Natural killer cell (primary cell): ENCODE data around the gene ADO. TPM values are rescaled to one million over a fixed set of nuclear protein-coding genes. Genes with fewer than 3 reads are reported as not detected.

Experiments
- ATAC-seq, 3 donors: fragments of 150-1000 bp in 2 of 3; fragments of 200-7000 bp in 1 of 3; cut with Tn5 transposase; 1 replicate in 1 of 3; 2 replicates in 2 of 3; pipeline ENCODE4 v1.10.0; 2021; ENCODE audit warnings: mild to moderate bottlenecking in 2 of 3, moderate library complexity in 2 of 3
- DNase-seq, 2 donors: peaks; one replicate each; pipeline versions ENCODE4 v3.0.0 to v3.0.0-alpha.2; 2013 to 2021; ENCODE audit warnings: mixed read lengths in 1 of 2
- H3K27ac ChIP-seq: one replicate; pipeline ENCODE4 v1.5.1; 2013; ENCODE audit warnings: mild to moderate bottlenecking, low read length
- H3K27me3 ChIP-seq: one replicate; pipeline ENCODE4 v1.6.1; 2013; ENCODE audit warnings: low read length; ENCODE audit not compliant: control insufficient read depth, insufficient read depth
- H3K36me3 ChIP-seq: one replicate; pipeline ENCODE4 v1.6.1; 2013; ENCODE audit warnings: low read length; ENCODE audit not compliant: control insufficient read depth, insufficient read depth
- H3K4me1 ChIP-seq: one replicate; pipeline ENCODE4 v1.6.1; 2013; ENCODE audit warnings: low read length; ENCODE audit not compliant: control insufficient read depth, insufficient read depth
- H3K4me3 ChIP-seq: one replicate; pipeline ENCODE4 v1.5.1; 2013; ENCODE audit warnings: low read length
- H3K9me3 ChIP-seq: one replicate; pipeline ENCODE4 v1.6.1; 2013; ENCODE audit warnings: low read length; ENCODE audit not compliant: control insufficient read depth, insufficient read depth
- H3K27ac Mint-ChIP-seq, 2 donors: one replicate each; pipeline ENCODE4 v1.8.0; 2022; ENCODE audit warnings: mild to moderate bottlenecking in 2 of 2, mixed read lengths in 2 of 2, moderate library complexity in 1 of 2
- H3K27me3 Mint-ChIP-seq, 2 donors: one replicate each; pipeline ENCODE4 v1.8.0; 2022; ENCODE audit warnings: low read depth in 2 of 2, mixed read lengths in 2 of 2
- H3K36me3 Mint-ChIP-seq: one replicate; pipeline ENCODE4 v1.8.0; 2022; ENCODE audit warnings: mixed read lengths
- H3K4me1 Mint-ChIP-seq, 2 donors: one replicate each; pipeline ENCODE4 v1.8.0; 2022; ENCODE audit warnings: mixed read lengths in 2 of 2
- H3K4me3 Mint-ChIP-seq: one replicate; pipeline ENCODE4 v1.8.0; 2022; ENCODE audit warnings: mild to moderate bottlenecking, moderate library complexity, mixed read lengths
- H3K9me3 Mint-ChIP-seq, 2 donors: one replicate each; pipeline ENCODE4 v1.8.0; 2022; ENCODE audit warnings: mixed read lengths in 2 of 2
- CTCF ChIP-seq: fragments of 200-600 bp; IDR thresholded peaks from one replicate; pipeline ENCODE4 v1.8.0; 2022; ENCODE audit warnings: antibody characterized with exemption
- WGBS: methylation state at CpG from one replicate; pipeline ENCODE4 v1.1.7; 2013; ENCODE audit warnings: missing lambda C conversion rate; ENCODE audit not compliant: insufficient coverage; 5-methylcytosine and 5-hydroxymethylcytosine counted together
- intact Hi-C: fragments of 100-400 bp; cut with micrococcal nuclease; formaldehyde crosslinking; loops from one replicate; pipeline ENCODE4 v1.14.2; 2022
- total RNA-seq, 4 donors: library from RNA; stranded (reverse); fragments of 120-200 nt in 1 of 4; gene quantifications; one replicate each; pipeline versions ENCODE4 v1.2.3 to v1.2.4, GENCODE V29; 2013 to 2022

ADO gene
- total RNA-seq, 3 donors from 2014 or later (not counting 1 experiment from before 2014, with no cell fraction given), result 13.6 to 17.1 (median 15.6) TPM

GRCh38 chr10:62826273-62826672, 21.8 kb downstream of the ADO start:
- no peaks in the 10 kb centered on the region for H3K4me1 ChIP-seq
- DNase-seq (no peak), ATAC-seq (no peak)
- no peaks in the 10 kb centered on the region for H3K9me3 ChIP-seq
- H3K36me3 ChIP-seq, result no peaks in the 10 kb centered on the region
- Mint-ChIP-seq H3K4me3 (no peak overlapping the region), H3K27ac (no peak overlapping the region), H3K4me1 (no peaks in the 10 kb centered on the region), H3K27me3 (peaks cover under 1 to 4% of the 10 kb centered on the region in 2 donors), H3K36me3 (no peaks in the 10 kb centered on the region), H3K9me3 (no peaks in the 10 kb centered on the region)
- no peaks in the 10 kb centered on the region for H3K27me3 ChIP-seq
- no CpG with 5 or more reads among the region's 1 CpG for WGBS
- TF ChIP-seq CTCF, result no peak
- no peak overlapping the region for H3K4me3 ChIP-seq
- H3K27ac ChIP-seq, result no peak overlapping the region
- intact Hi-C loops, result no loop called here

- H3K9me3 ChIP-seq, result no peaks in the 10 kb centered on the region
- H3K36me3 Mint-ChIP-seq, result no peaks in the 10 kb centered on the region
- H3K4me1 Mint-ChIP-seq, result no peaks in the 10 kb centered on the region
- no peak overlapping the region for H3K27ac ChIP-seq
- TF ChIP-seq CTCF, result no peak
- no peak for DNase-seq
- no peaks in the 10 kb centered on the region for H3K36me3 ChIP-seq
- peaks cover 2% of the 10 kb centered on the region for H3K27me3 ChIP-seq
- H3K27me3 Mint-ChIP-seq, result peaks cover 5 to 9% of the 10 kb centered on the region in 2 donors
- no peak overlapping the region for H3K4me3 Mint-ChIP-seq
- no peak overlapping the region for H3K4me3 ChIP-seq
- H3K4me1 ChIP-seq, result no peaks in the 10 kb centered on the region
- intact Hi-C loops, result no loop called here
- no peak overlapping the region for H3K27ac Mint-ChIP-seq
- WGBS, result 93% methylated on average over 2 of the region's 2 CpGs
- H3K9me3 Mint-ChIP-seq, result no peaks in the 10 kb centered on the region
- ATAC-seq, result no peak
Observed at GRCh38 chr10:62829622-62830021, 25.1 kb downstream of the ADO start.

GRCh38 chr10:62830679-62831078, 26.2 kb downstream of the ADO start:
- no peak for ATAC-seq
- H3K4me3 Mint-ChIP-seq, result no peak overlapping the region
- DNase-seq, result no peak
- no peaks in the 10 kb centered on the region for H3K36me3 ChIP-seq
- H3K27ac ChIP-seq, result no peak overlapping the region
- H3K4me3 ChIP-seq, result no peak overlapping the region
- no peaks in the 10 kb centered on the region for H3K4me1 ChIP-seq
- intact Hi-C loops, result no loop called here
- no peaks in the 10 kb centered on the region for H3K36me3 Mint-ChIP-seq
- H3K27ac Mint-ChIP-seq, result no peak overlapping the region
- TF ChIP-seq CTCF, result no peak
- H3K9me3 Mint-ChIP-seq, result no peaks in the 10 kb centered on the region
- H3K27me3 ChIP-seq, result peaks cover 2% of the 10 kb centered on the region
- H3K27me3 Mint-ChIP-seq, result peaks cover 5 to 9% of the 10 kb centered on the region in 2 donors
- 92% methylated on average over 3 of the region's 4 CpGs for WGBS
- H3K4me1 Mint-ChIP-seq, result no peaks in the 10 kb centered on the region
- H3K9me3 ChIP-seq, result no peaks in the 10 kb centered on the region

DNA sequence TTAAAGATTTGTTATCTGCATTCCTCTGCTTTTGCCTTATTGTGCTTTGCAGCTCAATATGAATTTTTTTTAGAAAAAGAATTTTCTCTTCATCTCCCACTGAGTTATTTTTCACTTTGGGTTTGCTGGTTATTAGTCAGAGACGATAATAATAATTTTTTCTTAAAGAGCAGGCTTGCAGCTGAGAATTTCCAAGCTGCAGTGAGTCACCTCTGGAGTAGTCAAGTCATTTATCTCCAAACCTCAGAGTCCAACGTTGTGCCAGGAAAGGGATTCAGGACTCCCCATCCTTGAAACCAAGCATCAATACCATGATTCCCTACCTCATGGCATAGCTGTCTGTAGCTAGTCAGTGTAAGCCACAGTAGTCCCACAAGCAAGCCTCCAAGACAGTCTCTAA, 26.8 kb downstream of the ADO start:
- Histone ChIP-seq H3K36me3 (no peaks in the 10 kb centered on the region), H3K9me3 (no peaks in the 10 kb centered on the region), H3K27me3 (peaks cover 2% of the 10 kb centered on the region), H3K4me1 (no peaks in the 10 kb centered on the region), H3K4me3 (no peak overlapping the region), H3K27ac (no peak overlapping the region)
- TF ChIP-seq CTCF, result no peak
- 58% methylated on average over 2 of the region's 2 CpGs for WGBS
- no peak for ATAC-seq
- Mint-ChIP-seq H3K27me3 (peaks cover 5 to 9% of the 10 kb centered on the region in 2 donors), H3K27ac (no peak overlapping the region), H3K4me3 (no peak overlapping the region), H3K9me3 (no peaks in the 10 kb centered on the region), H3K4me1 (no peaks in the 10 kb centered on the region), H3K36me3 (no peaks in the 10 kb centered on the region)
- intact Hi-C loops, result no loop called here
- no peak for DNase-seq
